K562 (cell line): ENCODE results near the gene MAP3K20.

ENCODE experiments used
- BRD4 ChIP-seq: fragments of 200-600 bp; sonication (generic); IDR thresholded peaks from 2 replicates; pipeline ENCODE4 v1.6.1; 2017; ENCODE audit warnings: inconsistent platforms
- BRD9 ChIP-seq: fragments of 450-650 bp; IDR thresholded peaks from 2 replicates; pipeline ENCODE4 v1.6.1; 2018; ENCODE audit warnings: low read depth; ENCODE audit not compliant: partially characterized antibody
- CBX3 ChIP-seq, 2 experiments: IDR thresholded peaks; 1 replicate in 1 of 2; 2 replicates in 1 of 2; pipeline ENCODE4 v1.6.1; 2012; ENCODE audit warnings: inconsistent platforms in 2 of 2, low read length in 2 of 2, borderline replicate concordance in 1 of 2, control low read depth in 1 of 2
- CTCF ChIP-seq, 3 experiments: IDR thresholded peaks in 2 of 3; conservative IDR thresholded peaks in 1 of 3; 2 replicates each; pipeline ENCODE4 v1.5.1; 2011 to 2012; ENCODE audit warnings: low read length in 3 of 3, mild to moderate bottlenecking in 3 of 3, control low read depth in 2 of 3, improper control_type of control experiment in 1 of 3, inconsistent platforms in 1 of 3, low read depth in 1 of 3, mixed read lengths in 1 of 3, moderate library complexity in 1 of 3; ENCODE audit not compliant: insufficient read depth in 2 of 3
- HMG20A ChIP-seq: fragments of 450-650 bp; formaldehyde crosslinking; conservative IDR thresholded peaks from 2 replicates; pipeline ENCODE4 v1.4.0; 2020; ENCODE audit warnings: mild to moderate bottlenecking, mixed read lengths
- IRF1 ChIP-seq: sonication (generic); formaldehyde crosslinking; IDR thresholded peaks from 2 replicates; pipeline ENCODE4 v1.8.0; 2022; ENCODE audit warnings: missing genetic modification reagents, mild to moderate bottlenecking, borderline replicate concordance
- NCOA2 ChIP-seq, 2 experiments: fragments of 450-650 bp; IDR thresholded peaks; 2 replicates each; pipeline ENCODE4 v1.6.1; 2018; ENCODE audit warnings: mild to moderate bottlenecking in 2 of 2, moderate library complexity in 1 of 2; ENCODE audit not compliant: partially characterized antibody in 2 of 2
- POLR2AphosphoS5 ChIP-seq: IDR thresholded peaks from 2 replicates; pipeline ENCODE4 v1.6.1; 2011; ENCODE audit warnings: mild to moderate bottlenecking, low read depth, low read length, moderate library complexity; ENCODE audit not compliant: control insufficient read depth, insufficient read depth
- PPARD ChIP-seq: fragments of 250-450 bp; sonication (Bioruptor Pico); IDR thresholded peaks from 2 replicates; pipeline ENCODE4 v1.8.0; 2022; ENCODE audit warnings: inconsistent platforms, mild to moderate bottlenecking, moderate library complexity
- PTTG1 ChIP-seq: fragments of 450-650 bp; IDR thresholded peaks from 2 replicates; pipeline ENCODE4 v1.6.1; 2016; ENCODE audit warnings: low read depth, mild to moderate bottlenecking, missing genetic modification characterization, missing compliant biosample characterization
- RCOR1 ChIP-seq, 2 experiments: IDR thresholded peaks; 2 replicates each; pipeline ENCODE4 v1.6.1; 2012; ENCODE audit warnings: low read depth in 2 of 2, low read length in 2 of 2, borderline replicate concordance in 1 of 2, improper control_type of control experiment in 1 of 2
- RNF219 ChIP-seq: fragments of 250-450 bp; sonication (Bioruptor Pico); IDR thresholded peaks from 2 replicates; pipeline ENCODE4 v1.5.0; 2022; ENCODE audit warnings: mild to moderate bottlenecking
- ZNF140 ChIP-seq: fragments of 250-450 bp; sonication (Bioruptor Pico); IDR thresholded peaks from 2 replicates; pipeline ENCODE4 v1.8.0; 2021; ENCODE audit warnings: moderate library complexity, mild to moderate bottlenecking, inconsistent platforms

DNA sequence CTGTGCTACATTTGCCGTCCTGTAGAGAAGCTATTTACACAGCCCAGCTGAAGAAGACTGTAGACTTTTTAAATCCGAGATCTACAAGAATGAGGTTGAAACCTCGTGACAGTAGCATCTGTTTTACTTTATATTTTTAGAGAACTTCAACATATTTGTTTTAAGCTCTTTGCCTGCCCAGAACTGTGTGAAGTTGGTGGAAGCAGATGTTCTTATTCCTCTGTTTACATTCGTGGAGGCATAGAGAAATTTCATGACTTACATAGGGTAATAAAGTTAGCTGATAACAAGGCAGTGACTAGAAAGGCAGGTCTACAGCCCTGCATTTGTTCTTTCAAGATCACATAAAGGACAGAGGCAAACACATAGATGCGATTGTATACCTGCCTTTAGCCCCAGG, 47.0 kb upstream of the MAP3K20 start:
- no peak for TF ChIP-seq ZNF140 (CRISPR knock-in tag)
- no peak for TF ChIP-seq PPARD (CRISPR knock-in tag)
- TF ChIP-seq HMG20A (CRISPR knock-in tag) = no peak
- TF ChIP-seq RNF219 (CRISPR knock-in tag) = no peak
- TF ChIP-seq POLR2AphosphoS5 = no peak
- TF ChIP-seq IRF1 (CRISPR knock-in tag) = no peak
- TF ChIP-seq NCOA2 (IDR thresholded peaks at IDR 0.05; ENCODE audit: partially characterized antibody in 2 of 2) = no peak
- no peak for TF ChIP-seq PTTG1 (tag)
- TF ChIP-seq CTCF (IDR thresholded peaks at IDR 0.05 in 2 of 3, conservative IDR thresholded peaks at IDR 0.05 in 1 of 3; ENCODE audit: insufficient read depth in 2 of 3, low read depth in 1 of 3, low read length in 3 of 3) = no peak
- no peak for TF ChIP-seq BRD9
- no peak for TF ChIP-seq CBX3 (IDR thresholded peaks at IDR 0.05; ENCODE audit: borderline replicate concordance in 1 of 2, low read length in 2 of 2)
- TF ChIP-seq RCOR1 (IDR thresholded peaks at IDR 0.05; ENCODE audit: borderline replicate concordance in 1 of 2, low read depth in 2 of 2, low read length in 2 of 2) = no peak
- TF ChIP-seq BRD4 = no peak
